Amniotic stem cell (primary cell): Measurements from ENCODE around the gene PPP2R2D.

ENCODE experiments used
- DNase-seq: peaks from one replicate; lab custom pipeline; 2025; lab: John Stamatoyannopoulos, UW

Gene PPP2R2D

DNA sequence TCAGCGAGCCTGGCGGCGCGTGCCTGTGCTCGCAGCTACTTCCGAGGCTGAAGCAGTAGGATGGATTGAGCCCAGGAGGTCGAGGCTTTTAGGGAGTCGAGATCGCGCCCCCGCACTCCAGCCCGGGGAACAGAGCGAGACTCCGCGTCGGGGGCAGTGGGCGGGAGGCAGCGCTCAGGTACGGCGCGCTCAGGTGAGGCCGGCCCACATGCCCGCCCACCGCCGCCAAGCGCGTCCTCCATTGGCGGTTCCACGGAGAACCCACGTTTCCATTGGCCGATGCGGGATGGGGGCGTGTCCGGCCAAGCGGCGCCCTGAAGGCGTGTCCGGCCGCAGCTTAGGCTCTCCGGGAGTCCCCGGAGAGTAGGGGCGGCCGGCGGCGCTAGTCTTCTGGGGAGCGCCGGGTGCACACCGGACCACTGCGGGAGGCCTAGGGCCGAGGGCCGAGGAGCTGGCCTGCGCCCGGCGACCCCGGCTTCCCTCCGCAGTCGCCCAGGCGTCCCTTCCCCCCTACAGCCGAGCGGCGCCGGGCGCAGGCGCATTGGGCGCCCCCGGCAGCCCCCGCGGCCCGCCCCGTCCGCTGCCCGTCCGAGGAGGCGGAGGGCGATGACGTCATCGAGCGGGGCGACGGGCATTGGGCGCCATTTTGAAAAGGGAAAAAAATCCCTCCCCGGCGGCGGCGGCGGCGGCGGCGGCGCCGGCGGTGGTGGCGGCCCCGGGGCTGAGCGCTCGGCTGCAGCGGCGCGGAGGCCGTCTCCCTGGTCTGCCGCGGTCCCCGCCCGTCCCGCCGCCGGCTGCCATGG lies at the start of gene PPP2R2D:
TSS of gene PPP2R2D (plus strand) at position 659 of the 803 bp plus-strand sequence. CDS start at position 800, 141 bp downstream.
- peak; percentile 92 for DNase-seq

DNA sequence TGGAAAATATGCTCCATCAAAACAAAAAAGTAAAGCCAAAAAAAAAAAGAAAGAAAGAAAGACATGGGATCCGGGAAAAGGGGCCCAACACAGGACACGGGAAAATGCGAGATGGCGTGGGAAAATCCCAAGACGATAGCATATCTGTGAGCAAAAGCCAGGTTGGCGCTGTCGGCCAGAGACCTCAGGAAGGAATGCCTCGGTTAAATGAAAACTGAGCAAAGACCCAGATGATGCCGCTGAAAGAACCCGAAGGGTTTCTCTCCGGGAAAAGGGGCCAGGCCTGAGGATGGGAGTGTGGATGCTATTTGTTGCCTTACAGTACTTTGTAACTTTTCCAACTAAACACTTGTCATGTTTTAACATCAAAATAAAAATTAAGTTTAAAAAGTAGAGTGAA lies 49.5 kb upstream of the PPP2R2D start:
- no peak for DNase-seq

DNA sequence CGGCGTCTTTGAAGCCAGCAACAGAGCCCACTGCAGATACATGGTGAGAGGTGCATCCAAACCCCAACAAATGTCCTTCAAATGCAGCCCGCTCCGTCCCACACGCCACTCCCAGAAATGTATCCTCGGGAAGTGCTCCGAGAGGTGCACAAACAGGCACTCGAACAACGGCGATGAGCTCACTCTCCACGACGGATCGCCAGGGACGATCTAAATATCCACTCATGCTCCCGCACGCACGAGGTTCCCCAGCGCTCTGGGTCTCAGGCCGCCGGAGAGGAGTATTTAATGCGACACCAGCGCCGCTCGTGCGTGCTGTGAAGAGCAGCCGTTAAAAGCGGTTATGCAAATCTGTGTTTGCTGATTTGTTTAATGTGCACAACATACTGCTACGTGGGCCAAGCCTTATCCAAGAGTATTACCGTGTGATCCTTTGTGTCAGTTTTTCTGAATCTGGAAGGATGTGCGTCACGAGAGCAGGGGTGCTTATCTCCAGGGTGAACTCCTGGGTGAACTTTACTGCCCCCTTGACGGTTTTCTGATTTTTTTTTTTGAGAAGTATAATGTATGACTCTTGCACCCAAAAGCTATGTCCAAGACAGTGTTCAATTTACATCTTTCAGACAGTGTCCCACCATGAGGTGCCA lies 48.5 kb upstream of the PPP2R2D start:
- no peak for DNase-seq

DNA sequence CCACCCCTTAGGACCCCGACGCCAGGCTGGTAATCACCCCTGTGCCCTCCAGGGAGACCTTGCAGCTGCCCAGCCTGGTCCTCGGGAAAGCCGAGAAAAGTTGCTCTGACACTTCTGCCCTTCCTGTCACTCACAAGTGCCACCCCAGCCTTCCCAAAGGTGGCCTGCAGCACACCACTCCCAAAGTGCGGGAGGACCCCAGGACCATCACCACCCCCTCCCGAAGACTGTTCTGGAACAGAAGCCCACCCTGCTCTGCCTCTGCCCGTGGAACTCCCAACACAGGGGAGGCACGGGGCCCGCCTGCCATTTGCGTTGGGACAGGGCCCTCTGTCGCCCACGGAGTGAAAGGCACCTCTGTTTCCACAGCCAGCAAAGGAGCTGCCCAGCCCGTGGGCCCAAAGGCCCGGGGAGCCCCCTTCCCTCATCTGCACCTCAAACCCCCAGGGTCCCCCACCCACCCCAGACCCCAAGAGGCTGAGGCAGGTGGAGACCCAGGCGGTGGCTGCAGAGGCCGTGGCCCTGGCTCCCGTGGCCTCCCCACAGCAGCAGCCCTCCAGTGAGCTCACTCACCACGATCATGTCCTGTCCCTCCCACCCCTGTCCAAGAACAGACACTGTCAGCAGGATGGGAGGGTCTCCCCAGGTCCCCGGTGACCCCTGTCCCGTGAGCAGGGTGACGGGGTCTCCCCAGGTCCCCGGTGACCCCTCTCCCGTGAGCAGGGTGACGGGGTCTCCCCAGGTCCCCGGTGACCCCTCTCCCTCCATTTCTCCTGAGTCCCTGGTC lies 47.8 kb upstream of the PPP2R2D start:
- DNase-seq, result no peak

DNA sequence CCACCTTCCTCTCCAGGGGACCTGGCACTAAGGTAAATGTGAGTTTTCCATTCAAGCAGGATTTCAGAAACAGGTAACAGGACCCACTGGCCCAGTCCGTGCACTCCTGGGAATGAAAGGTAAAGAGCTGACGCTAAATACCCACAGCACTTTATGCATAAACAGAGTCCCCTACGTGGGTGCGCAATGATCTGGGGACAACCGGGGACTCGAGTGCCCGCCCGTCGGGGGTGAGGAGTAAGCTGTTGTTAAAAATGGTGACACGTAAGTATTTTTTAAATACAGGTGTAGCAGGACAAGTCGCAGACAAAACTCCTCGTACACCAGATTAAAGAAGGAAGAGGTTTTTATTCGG lies 47.2 kb upstream of the PPP2R2D start:
- DNase-seq, result no peak

DNA sequence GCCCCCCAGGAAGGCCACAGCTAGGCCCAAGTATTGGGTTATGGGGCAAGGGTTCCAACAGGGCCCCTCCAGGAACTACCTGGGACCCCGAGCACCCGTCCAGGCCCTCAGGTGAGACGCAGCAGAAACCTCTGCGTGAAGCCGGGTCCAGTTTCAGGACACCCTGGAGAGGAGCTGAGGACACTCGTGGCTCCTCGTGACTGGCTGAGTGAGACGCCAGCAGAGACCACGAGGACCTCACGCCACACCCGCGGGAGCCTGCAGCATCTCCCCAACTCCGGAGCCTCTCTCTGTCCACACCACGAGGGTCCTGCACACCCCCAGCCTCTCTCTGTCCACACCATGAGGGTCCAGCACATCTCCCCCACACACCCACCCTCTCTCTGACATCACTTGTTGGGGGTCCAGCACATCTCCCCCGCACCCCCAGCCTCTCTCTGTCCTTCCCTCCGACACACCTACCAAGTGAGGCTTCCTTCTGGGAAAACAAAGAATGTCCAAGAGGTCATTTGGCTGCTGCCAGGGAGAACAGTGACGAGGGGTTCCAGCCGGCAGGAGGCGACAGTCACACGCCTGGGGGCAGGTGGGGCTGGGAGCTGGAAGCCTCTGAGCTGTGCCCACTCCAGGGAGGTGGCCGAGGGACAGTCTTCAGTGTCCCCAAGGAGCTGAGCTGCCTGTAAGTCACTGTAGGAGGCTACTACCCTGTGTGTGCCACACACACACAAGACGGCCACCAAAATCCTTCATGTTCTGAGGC lies 46.1 kb upstream of the PPP2R2D start:
- no peak for DNase-seq

DNA sequence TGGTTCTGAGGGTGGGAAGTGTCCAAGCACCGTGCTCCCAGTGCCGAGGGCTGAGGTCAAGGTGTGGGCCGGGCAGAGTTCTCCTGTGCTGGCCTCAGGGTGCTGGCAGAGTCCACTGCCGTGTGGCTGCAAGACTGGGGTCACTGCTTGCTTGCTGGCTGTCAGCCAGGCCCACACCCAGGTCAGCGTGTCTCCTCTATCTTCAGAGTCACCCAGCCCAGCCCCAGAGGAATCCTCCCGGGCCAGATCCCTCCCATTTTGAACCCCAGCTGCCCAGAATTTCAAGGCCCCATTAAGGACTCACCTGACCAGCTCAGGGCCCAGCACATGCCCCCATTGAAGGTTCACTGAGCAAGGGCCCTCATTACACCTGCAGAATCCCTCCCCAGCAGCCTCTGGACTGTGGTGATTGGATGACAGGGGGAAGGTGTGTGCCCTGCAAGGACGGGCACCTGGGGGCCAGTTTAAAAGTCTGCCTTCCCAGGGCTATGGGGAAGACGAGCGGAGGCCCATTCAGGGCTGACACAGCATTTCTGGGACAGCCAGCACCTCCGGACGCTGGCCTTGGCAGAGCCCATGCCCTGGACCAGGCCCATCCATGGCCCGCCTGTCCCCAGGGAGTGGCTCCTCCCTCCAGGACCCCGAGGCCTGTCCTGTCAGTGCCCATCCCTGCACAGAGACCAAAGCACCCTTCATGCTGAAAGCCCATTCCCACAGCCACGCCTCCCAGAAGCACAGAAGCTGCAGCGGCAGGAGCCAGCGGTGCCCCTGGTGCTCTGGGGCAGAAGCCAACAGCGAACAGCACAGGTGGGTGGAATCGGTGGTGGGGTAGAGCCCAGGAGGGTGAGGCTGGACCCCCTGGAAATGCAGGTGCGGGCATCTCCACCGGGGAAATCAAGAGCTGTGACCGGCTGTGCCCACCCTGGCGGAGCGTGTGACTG lies 45.1 kb upstream of the PPP2R2D start:
- DNase-seq, result no peak

DNA sequence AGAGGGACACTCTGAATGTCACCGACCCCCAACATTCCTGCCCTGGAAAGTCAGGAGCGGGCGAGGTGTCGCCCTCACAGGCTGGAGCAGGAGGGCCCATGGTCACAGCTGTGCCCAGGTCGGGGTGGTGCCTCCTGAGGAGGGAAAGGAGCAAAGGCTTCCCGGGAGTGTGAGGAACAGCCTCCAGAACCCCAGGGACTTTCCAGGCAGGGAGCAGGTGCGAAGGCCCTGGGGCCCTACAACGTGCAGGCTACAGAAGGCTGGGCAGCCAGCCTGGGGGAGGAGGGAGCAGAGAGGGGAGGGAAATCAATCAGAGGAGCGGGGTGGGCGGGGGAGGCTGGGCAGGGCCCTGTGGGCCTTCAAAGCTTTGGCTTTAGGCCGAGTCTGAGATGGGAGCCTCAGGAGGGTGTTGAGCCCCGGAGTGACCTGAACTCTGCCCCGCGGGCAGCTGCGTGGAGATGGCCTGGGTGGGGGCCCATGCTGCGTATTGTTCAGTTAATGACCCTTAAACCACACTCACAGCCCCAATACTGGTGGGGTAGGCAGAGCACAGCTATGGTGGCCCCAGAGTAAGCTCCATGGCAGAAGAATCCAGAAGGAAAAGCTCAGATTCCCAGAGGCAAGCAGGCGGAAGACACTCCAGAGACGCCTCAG lies 44.2 kb upstream of the PPP2R2D start:
- no peak for DNase-seq

DNA sequence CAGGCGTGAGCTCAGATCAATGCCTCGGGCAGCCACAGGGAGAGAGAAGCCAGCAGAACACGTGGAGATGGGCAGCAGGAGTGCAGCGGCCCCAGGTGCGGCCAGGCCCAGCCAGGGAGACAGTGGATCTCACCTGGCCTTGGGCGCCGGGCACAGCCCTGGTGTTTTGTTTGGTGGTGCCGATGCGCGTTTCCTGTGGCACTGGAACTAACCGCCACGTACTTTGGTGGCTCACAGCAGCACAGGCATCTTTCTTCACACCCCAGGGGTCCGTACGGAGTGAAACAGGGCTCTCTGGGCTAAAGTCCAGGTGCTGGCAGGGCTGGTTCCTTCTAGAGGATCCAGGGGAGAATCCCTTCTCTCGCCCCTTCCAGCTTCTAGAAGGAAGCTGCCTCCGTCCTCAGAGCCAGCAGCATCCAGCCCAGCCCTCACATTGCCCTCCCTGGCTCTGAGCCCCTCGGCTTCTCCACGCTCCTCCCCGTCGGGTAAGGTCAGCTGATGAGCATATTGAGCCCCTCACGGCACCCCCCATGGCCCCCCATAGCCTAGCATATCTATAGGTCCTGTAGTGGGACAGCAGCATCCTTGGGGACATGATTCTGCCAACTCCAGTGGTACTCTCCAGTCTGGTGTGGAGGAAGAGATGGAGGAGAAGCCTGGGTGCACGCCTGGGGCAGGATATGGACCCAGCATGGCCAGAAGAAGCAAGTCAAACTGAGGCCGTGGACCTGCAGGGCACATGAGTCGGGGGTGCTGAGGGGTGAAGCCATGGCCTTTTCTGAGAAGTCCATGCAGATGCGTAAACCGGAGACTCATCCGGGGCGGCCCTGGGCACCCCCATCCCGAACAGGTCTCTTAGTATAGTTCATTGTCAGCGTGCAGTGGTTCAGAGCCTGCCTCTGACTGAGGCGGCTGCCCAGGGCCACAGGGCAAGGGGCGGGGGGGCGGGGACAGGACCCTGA lies 43.4 kb upstream of the PPP2R2D start:
- DNase-seq, result no peak

DNA sequence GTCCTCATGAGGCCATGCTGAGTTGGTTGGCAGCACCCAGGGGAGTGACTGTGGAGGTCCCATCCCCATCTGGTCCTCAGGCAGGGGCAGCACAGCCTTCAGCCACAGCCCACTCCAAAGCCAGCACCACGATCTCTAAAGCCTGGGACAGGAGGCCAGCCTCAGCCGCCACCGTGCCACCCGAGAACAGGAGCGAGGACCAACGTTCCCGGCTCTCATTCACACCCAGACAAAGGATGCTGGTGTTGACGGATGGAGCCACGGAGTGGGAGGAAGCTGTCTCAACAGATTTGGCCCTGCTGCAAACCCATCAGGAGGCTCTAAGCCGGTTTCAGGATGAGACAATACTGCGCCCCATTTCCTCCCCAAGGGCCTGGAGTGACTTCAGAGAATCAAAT lies 42.7 kb upstream of the PPP2R2D start:
- DNase-seq, result no peak

DNA sequence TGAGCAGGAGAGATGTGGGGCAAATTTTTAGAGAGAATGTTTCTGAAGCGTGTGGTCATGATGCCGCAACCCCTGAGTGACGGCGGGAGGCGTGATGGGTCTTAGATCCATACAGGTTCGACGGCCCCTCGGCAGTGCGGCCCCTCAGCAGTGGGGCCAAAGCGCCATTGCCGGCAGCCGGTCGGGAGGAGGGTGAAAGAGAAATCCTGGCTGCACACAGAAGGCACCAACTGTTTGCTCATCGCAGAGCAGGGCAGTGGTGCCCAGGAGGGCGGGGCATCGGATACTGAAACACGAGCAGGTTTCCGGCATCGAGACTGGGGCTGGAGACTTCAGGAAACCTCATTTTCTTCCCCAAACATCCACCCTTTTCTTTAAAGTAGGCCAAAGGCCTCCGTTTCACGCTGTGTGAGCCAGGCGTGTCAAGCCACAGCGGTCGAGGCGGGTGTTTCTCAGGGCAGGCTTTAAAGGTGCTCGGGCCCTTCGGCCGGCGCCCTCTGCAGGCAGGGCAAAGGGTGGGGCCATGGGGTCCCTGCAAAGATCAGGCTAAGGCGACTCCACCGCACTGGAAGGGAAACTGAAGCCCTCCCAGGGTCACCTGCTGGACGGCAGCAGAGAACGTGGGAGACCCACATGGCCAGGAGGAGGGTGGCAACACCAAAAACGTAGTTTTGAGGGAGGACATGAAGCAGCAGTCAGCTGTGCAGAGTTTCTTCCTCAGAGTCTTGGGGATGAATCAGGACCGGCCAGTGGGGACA lies 42.0 kb upstream of the PPP2R2D start:
- DNase-seq, result no peak

DNA sequence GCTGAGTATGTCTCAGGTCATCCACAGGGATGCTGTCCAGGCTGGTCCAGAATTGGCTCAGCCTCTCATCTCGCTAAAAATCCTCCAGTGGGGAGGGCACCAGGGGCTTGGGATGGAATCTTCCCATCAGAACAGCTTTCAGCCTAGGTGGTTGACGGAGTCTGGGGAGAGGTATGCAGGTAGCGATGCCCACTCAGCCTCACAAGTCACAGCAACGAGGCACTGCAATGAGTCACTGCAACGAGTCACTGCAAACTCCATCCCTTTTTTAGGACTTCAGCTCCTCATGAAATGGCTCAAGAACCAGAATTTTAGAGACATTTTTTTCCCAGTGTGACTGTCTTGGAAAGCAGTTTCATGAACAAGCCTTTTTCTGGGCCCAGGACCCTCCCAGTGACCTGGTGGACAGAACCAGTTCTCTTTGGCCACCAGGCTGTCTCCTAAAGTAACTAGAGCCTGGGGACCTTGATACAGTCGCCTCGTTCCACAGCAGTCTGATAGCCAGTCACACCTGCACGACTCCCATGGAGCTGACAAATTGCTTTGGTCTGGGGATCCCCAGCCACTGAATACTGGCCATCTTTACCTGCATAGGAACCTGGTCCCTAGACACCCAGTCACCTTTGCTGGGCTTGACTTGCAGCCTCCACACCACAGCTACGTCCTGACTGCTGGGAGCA lies 41.3 kb upstream of the PPP2R2D start:
- no peak for DNase-seq

DNA sequence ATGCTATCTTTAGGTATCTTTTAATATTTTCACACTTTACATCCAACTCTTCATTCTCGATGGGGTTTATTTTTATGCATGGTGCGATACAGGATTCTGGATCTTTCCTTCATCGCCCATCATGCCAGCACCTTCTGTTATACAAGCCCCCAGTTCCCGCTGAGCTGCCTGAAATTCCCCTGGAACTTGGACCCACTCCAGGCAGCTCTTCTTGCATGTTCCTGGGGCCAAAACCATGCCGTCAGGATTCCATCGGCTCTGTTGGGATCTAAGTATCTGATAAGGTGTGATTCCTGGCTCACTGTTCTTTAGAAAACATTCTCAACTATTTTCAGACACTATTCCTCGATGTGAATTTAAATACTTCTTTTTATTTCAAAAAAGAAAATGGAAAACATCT lies 40.5 kb upstream of the PPP2R2D start:
- DNase-seq, result no peak

DNA sequence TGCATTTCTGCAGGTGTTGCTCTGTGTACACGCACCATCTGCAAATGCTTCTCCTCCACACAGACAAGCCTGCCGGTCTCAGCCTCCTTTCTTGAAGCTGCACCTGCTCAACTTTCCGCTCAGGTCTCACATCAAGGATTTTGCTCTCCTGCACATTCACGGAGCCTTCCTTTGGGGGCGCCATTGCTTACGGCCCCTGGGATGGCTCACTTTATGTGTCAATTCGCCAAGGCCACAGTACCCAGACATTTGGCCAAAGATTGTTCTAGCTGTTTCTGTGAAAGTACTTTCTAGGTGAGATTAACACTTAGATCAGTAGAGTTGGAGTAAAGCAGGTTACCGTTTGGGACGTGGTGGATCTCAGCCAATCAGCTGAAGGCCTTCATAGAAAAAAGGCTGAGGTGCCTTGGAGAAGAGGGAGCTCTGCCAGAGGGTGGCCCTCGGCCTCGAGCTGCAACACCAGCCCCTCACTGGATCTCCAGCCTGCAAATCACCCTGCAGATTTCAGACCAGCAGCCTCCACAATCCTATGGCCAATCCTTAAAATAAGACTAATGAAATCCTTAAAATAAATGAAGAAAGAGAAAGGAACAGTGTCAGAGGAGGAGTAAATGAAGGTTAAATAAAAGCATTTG lies 39.9 kb upstream of the PPP2R2D start:
- no peak for DNase-seq

DNA sequence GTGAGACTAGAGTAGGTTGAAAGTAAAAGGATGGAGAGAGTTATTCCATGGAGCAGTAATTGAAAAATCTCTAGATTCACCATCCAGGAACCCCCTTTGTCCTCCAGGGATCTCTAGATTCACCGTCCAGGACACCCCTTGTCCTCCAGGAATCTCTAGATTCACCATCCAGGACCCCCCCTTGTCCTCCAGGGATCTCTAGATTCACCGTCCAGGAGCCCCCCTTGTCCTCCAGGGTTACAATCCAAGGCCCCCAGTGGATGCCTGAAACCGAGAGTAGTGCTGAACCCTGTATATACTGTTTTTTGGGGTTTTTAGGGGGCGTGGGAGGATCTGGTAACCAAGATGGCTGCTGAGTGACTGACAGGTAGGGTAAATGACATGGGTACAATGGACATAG lies 38.3 kb upstream of the PPP2R2D start:
- DNase-seq, result no peak

DNA sequence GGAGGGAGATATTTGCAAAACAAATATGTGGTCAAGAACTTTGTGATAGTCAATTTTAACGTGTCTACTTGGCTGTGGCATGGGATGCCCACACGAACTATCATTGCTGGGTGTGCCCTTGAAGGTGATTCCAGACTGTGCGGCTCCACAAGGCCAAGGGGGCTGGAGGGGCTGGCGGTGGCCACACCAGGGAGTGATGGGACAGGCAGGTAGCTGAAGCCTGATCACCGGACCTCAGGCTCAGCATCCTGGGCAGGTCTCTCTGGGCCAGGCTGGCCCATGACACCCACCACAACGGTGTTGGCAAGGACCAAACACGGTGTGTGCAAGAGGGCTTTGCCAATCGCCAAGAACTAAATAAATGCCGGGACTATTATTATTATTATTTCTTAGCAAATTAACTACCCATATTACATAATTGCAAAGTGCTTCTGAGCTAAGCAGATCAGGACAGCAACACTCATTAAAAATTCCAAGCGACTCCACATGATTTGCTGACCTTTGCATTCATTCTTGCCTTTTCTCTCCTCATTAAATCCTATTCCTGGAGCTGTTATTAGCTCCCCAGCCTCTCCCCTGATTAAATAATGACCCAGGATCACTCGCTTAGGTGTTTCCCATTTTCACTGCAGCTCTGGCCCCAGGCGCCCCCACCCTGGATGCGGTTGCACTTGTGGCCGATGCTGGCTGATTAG lies 35.4 kb upstream of the PPP2R2D start:
- no peak for DNase-seq

DNA sequence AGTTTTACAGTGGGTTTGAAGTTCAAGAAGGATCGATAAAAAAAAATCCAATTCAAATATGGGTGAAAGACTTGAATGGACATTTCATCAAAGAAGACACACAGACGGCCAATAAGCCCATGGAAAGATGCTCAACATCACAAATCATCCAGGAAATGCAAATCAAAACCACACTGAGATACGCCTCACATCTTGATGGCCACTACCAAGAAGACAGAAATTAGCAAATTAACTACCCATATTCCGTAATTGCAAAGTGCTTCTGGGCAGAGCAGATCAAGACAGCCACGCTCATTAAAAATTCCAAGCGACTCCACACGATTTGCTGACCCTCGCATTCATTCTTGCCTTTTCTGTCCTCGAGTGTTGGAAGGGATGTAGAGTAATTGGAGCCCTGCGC lies 34.1 kb upstream of the PPP2R2D start:
- no peak for DNase-seq
